ENCODE results near the gene VPS26B. TPM values are rescaled to one million over a fixed set of nuclear protein-coding genes. Genes with fewer than 3 reads are reported as not detected.
"Not testable (repeated sequence)": the region's sequence is repeated elsewhere in the genome, so short reads cannot be mapped to it uniquely, and the experiment has no call there.

The VPS26B gene
- 10 to 100 TPM; 33.5 to 35.5 TPM for total RNA-seq

DNA sequence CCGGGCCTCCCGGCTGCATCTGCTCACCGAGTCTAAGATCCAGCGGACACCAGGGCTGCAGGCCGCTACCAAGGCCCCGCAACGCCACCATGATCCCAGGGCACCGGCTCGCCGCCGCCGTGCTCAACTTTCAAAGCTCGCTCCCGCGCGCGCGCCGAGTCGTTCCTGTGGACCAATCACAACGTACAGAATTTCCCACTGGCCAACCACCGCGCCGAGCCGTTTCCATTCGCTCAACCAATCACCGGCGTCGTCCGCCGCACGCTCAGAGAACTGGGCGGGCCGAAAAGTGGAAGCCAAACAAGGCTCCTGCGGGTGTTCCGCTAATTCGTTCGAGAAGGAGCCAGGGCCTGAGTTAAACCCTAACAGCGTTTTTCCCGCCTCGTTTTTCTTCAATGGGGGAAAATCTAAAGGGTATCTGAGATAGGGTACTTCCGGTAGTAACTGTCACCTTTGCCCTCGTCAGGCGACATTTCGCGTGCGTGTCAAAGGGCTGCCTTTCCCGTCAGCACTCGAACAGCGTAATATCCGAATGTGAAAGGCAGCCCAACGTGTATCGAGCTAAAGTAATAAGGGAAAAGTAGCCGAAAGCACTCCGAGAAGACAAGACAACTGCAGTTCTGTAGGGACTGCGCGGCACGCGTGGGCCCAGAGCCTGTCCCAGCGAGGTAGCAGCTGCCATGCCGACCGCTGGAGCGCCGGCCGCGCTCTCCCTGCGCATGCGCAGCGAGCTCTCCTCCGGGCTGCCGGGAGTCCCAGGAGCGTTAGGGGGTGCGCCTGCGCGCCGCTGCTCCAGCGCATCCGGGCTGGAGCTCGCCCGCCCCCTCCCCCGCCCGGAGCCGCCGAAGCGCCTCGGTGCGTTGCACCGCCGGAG lies at the start of gene VPS26B, which contains the start of gene NCAPD3:
TSS of gene VPS26B (plus strand) at position 836 of the 874 bp plus-strand sequence. CDS start 452 bp downstream, outside the sequence.
TSS of gene NCAPD3 (minus strand) at position 132 of the 874 bp plus-strand sequence. CDS start at position 91, 41 bp downstream.
- ChIA-PET POLR2A (interaction anchor here (0.6 to 2.4 kb wide), 8 partner anchors 8 to 296 kb away, joined by 3 to 20 read pairs (median 4); partner anchors contain the start of genes ACAD8, GLB1L3 and THYN1), CTCF (interaction anchor here (1.1 to 2.4 kb wide), 3 partner anchors 21 to 174 kb away, joined by 3 to 7 read pairs (median 5); partner anchors contain the start of gene GLB1L3)

DNA sequence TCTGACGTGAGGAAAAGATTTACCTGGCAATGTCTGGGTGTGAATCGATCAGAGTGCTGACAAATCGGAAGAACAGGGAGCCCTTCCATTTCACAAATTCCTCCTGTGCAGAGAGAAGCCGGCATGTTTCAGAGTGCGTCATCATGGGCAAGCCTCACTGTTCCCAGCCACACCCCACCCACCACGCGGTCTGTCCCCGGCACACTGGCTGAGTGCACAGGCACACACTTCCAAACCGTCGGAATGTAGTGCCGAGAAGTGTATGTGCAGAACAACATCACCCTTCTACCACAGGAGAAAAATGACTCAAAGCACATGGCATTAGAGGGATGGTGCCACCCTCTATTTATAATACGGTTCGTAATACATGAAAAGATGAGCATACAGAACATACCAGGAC lies 48.2 kb upstream of the VPS26B start:
- CTCF ChIA-PET: no interaction called here

DNA sequence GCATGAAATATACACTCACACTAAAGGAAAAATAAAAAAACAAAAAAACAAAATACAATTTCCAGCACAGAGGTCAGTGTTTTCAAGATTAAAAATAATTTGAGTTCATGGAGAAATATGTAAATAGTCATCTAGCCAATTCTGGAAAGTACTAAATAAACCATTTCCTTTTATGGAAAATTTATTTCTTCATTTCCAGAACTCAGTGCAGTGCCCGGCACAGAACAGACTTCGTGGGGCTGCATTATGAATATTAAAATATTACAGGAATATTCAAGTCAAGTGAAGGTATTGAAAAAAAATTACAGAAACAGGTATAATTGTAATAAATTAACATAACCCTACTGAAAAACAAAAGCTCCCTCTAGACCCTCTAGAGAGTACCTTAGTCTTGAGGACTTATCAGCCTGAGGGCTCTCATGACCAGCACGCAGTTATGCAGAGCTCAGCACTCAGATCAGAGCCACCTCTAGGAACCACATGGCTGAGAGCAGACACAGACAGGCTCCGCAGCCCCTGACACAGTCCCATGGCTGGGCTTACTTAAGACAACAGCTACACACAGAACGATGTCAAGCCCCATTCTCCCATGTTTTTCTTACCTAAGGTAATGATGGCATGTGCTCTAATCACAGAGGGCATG lies 46.3 kb upstream of the VPS26B start:
- CTCF ChIA-PET: interaction anchor here (0.5 kb wide), 1 partner anchor 29 kb away, joined by 5 read pairs; no protein-coding TSS in a partner anchor
- POLR2A ChIA-PET: no interaction called here

More for the DNA sequence above, 48.2 kb upstream of the VPS26B start:
- POLR2A ChIA-PET: no interaction called here

DNA sequence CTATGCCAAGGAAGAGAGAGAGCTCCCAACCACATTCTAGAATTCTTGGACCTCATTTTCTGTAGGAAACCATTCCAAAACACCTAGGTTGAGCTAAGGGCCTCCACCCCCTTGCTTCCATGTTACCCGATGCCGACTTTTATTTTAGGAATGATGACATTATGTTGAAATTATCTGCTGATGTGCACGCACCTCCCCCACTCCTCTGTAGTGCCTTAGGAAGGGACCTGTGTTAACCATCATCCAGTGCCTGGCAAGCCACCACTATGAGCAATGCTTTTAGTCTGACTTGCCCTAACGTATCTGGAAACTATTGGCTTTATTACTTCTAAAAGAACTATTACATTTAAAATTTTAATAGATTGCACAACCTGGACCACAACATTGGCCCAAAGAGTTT lies 42.8 kb upstream of the VPS26B start:
- POLR2A ChIA-PET: no interaction called here
- CTCF ChIA-PET: no interaction called here

DNA sequence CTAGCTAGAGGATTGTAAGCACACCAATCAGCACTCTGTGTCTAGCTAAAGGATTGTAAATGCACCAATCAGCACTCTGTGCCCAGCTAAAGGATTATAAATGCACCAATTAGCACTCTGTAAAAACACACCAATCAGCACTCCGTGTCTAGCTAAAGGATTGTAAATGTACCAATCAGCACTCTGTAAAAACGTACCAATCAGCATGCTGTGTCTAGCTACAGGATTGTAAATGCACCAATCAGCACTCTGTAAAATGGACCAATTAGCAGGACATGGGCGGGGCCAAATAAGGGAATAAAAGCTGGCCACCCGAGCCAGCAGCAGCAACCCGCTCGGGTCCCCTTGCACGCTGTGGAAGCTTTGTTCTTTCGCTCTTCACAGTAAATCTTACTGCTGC lies 36.4 kb upstream of the VPS26B start:
- POLR2A ChIA-PET, CTCF ChIA-PET: not testable (repeated sequence)

DNA sequence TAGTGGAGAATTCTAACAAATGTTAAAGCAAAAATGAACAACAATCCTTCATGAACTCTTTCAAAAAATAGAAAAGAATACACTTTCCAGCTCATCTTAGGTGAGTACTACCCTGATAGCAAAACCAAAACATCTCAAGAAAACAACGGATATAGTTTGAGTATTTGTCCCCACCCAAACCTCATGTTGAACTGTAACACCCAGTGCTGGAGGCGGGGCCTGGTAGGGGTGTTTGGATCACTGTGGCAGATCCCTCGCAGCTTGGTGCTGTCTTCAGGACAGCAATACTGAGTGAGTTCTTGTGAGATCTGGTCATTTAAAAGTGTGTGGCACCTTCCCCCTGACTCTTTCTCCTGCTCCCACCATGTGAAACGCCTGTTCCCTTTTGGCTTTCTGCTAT lies 27.7 kb upstream of the VPS26B start:
- ChIA-PET POLR2A (no interaction called here), CTCF (interaction anchor here (0.7 kb wide), 1 partner anchor 48 kb away, joined by 4 read pairs; no protein-coding TSS in a partner anchor)

DNA sequence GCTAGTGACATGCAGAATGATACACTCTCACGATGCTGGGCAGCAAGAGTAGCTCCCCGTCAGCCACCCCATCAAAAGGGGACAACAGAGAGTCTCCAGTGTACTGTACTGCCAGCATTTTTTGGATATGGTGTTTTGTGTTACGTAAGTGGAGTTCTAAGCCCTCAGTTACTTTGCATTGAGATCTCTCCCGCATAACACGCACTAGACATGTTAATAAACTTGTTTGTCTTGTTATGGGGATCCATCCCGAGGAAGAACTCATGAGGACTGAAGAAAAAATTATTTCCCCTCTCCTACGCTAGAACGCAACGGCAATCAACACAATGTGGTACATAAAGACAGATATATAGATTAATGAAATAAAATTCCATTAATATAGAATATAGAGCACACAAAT lies 24.9 kb upstream of the VPS26B start:
- ChIA-PET POLR2A (no interaction called here), CTCF (no interaction called here)

DNA sequence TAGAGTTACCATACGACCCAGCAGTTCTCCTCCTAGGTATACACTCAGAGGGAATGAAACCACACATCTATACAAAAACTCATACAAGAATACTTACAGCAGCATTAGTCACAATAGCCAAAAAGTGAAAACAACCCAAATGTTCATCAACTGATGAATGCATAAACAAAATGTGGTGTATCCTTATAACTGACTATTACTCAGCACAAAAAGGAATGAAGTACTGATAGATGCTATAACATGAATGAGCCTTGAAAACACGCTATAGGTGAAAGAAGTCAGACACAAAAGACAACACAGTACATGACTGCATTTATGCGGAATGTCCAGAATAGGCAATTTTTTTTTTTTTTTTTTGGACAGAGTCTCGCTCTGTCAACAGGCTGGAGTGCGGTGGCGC lies 23.8 kb upstream of the VPS26B start:
- CTCF ChIA-PET: no interaction called here
- POLR2A ChIA-PET: no interaction called here

DNA sequence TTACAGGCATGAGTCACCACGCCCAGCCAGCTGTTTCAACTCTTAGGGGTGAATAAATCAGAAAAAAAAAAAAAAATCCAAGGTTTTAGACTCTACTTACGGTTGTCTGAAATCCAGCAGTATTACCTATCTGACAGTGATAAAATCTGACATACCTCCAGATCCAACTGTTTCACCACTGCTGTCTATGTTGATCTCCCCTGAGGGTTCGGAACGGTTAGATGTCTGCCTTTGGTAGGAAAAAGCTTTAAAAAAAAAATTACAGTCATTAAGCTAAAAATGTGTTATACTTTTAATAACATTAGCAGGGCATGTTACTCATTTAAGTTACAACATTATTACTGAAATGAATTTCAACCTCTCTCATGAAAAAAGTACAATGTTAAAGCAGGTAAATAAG lies 21.8 kb upstream of the VPS26B start:
- ChIA-PET POLR2A (interaction anchor here (0.7 kb wide), 1 partner anchor 41 kb away, joined by 4 read pairs; no protein-coding TSS in a partner anchor), CTCF (interaction anchor here (0.8 kb wide), 1 partner anchor 9 kb away, joined by 3 read pairs; no protein-coding TSS in a partner anchor)

DNA sequence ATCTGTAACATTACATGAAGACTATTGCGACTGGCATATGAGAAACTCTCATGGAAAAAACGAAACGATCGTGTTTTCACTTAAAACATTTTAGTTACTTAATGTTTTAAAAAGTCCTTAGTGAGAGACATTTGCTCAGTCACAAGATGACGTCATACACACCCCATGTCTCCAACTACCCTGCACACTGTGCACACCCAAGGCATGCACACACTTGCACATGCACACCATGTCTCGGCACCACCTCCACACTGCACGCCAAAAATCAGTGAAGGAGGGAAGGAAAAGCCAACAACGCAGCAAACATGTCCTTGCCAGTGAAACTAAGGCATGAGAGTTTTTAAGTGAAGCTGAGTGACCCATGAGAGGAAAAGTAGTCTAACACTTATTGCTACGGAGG lies 18.7 kb upstream of the VPS26B start:
- POLR2A ChIA-PET: no interaction called here
- CTCF ChIA-PET: interaction anchor here (1.1 kb wide), 1 partner anchor 19 kb away, joined by 4 read pairs; no protein-coding TSS in a partner anchor

DNA sequence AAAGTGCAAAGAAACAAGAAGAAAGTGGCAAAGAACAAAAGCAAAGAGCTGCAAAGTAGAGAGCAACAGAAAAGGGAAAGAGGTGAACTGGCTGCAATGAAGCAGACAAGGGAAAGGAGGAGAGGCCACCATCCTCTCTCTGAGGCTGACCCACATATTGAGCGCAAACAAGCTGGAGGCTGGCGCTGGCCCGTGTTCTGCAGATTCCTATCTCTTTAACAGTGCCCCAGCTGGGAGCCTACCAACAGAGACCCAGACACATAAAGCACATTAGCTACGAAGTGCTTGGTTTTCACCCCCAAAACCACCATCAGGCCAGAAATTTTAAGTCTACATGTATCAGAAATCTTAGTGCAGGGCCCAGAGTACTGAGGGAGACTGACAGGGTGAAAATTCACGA lies 18.3 kb upstream of the VPS26B start:
- ChIA-PET POLR2A (no interaction called here), CTCF (interaction anchor here (1.1 kb wide), 1 partner anchor 20 kb away, joined by 4 read pairs; no protein-coding TSS in a partner anchor)

DNA sequence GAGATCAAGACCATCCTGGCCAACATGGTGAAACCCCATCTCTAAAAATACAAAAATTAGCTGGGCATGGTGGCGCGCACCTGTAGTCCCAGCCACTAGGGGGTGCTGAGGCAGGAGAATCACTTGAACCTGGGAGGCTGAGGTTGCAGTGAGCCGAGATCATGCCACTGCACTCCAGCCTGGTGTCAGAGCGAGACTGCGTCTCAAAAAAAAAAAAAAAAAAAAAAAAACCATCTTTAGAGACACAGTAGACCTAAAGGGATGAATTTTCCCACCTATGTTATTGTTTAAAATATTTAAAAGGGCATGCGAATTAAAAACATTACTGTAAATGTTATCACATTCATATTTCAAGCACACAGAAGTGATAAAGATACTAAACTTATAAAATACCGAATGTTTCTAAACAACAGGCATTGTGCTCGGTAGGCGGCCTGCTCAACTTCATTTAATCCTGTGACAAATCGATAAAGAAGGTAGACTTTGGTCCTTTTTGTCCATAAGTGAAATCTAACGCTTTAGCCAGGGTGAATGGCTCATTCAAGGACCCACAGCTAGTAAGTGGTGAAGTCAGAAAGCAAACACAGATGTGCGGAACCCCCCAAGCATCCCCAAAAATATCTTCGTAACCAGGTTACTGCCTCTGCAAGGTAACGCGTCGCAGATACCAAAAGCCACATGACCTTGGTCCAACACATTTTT lies 16.8 kb upstream of the VPS26B start:
- ChIA-PET POLR2A (interaction anchor here (0.6 kb wide), 1 partner anchor 371 kb away, joined by 4 read pairs; no protein-coding TSS in a partner anchor), CTCF (interaction anchor here (0.7 to 0.8 kb wide), 5 partner anchors 30 to 142 kb away, joined by 3 to 5 read pairs (median 5); no protein-coding TSS in a partner anchor)

DNA sequence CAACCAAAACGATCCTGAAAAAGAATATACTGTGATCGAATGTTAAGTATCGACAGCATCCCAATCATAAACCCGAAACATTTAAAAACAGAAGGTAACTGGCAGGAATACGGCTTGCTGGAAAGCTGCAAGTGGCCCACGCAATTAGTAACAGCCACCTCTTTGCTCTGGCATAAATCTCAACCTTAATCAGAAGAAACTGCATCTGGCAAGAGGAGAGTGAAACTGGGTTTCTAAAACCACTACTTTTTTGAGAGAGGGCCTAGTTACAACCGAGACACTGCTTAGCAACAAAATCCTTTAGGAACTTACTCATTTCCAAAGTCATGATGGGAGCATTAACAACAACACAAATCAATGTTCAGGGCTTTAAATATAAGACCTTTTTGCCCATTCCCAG lies 8.6 kb upstream of the VPS26B start:
- ChIA-PET CTCF (no interaction called here), POLR2A (interaction anchor here (1.0 kb wide), 1 partner anchor 9 kb away, joined by 3 read pairs; the partner anchor contains the start of gene VPS26B)

DNA sequence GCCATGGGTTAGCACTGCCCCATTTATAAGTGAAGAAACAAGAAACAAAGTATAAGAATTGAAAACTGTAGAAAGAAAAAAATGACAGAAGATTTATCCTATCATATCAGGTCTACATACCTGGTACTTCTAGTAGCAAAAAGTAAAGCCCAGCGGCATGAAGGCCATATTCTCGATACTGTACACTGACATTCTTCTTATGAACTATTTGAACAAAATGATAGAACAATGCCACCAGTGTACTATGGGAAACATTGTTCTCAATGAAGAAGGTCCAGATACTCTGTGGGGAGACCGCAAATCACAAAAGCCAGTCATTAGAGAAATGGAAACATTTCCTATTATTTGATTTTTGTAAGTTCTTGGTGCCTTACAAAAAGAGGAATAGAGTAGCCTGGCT lies 7.7 kb upstream of the VPS26B start:
- CTCF ChIA-PET: no interaction called here
- POLR2A ChIA-PET: interaction anchor here (1.0 kb wide), 1 partner anchor 8 kb away, joined by 3 read pairs; the partner anchor contains the start of gene VPS26B

DNA sequence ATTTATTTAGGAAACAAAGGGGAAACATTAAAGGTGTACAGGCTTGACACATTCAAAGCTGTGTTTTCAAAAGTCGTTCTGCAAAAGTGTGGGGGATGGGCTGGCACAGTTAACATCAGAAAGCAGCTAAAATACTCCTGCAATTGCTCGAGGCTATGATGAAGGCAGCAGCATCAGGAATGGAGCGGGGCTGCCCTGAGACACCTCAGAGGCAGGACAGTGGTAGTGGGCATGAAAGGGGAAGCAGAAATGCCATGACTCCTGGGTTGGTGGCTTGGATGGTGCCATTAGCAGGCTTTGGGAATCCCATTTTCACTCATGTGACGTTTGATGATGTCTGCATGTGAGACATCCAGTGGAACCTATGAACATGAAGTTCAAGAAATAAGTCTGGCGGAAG lies 1.4 kb upstream of the VPS26B start:
- ChIA-PET POLR2A (interaction anchor here (1.1 to 2.4 kb wide), 4 partner anchors 14 to 53 kb away, joined by 3 to 20 read pairs (median 8); partner anchors contain the start of gene GLB1L3), CTCF (no interaction called here)

DNA sequence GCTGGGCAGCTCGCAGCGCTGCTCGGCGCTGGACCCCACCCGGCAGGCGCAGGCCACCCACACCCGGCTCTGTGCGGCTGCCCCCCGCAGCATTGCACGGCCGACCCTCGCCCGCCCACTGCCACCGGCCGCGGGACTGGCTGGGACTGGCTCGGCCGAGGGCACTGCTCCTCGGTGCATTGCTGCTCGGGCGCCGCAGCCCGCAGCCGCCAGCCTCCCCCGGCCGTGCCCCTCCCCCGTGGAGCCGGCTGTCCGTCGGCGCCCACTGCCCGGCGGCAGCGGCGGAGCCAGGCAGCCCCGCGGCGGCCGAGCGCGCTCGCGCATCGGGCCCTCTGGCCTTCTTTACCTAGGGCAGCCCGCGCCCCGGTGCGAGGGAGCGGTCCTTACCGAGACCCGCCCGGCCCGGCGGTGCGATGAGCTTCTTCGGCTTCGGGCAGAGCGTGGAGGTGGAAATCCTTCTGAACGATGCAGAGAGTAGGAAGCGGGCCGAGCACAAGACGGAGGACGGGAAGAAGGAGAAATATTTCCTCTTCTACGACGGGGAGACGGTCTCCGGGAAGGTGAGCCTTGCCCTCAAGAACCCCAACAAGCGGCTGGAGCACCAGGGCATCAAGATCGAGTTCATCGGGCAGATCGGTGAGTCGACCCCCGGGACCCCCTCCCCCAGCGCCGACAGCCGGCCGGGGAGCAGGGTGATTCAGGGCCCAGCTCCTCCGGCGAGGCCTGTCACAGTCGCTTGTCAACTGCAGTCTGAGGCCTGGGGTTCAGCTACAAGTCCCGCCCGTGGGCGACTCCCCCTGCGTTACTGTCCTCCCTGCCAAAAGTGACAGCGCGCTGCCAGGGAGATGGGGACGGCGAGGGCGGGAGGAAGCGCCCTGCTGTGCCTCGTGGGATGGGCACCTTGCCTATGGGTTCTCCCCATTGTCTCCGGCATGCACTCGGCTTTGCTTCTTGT lies 516 bp downstream of the VPS26B start:
- ChIA-PET CTCF (interaction anchor here (1.1 to 2.4 kb wide), 4 partner anchors 9 to 175 kb away, joined by 3 to 7 read pairs (median 4); partner anchors contain the start of gene GLB1L3), POLR2A (interaction anchor here (0.6 to 2.4 kb wide), 9 partner anchors 9 to 297 kb away, joined by 3 to 20 read pairs (median 3); partner anchors contain the start of genes ACAD8, GLB1L3 and THYN1)

DNA sequence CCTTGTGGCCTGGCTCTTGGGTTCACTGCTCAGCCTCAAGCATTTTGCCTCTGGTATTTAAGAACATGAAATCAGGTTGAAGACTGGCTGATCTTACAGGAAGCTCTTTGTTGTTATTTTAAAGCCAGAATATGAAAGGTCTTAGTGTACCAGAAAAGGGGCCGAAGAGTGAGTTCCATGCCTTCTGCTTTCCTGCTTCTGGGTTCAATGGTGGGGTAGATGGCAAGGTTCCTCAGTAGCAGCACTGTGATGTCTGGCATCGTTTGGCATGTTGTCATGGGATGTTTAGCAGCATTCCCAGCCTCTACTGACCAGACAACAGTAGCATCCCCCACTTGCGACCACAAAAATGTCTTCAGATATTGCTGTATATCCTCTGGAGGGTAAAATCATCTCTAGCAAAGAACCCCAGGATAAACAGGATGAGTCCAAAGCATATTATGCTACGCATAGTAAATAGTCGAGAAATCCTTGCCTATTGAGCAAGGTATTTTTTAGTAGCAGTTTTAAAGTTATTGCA lies 2.4 kb downstream of the VPS26B start:
- POLR2A ChIA-PET: interaction anchor here (0.8 kb wide), 1 partner anchor 22 kb away, joined by 3 read pairs; no protein-coding TSS in a partner anchor
- CTCF ChIA-PET: no interaction called here

DNA sequence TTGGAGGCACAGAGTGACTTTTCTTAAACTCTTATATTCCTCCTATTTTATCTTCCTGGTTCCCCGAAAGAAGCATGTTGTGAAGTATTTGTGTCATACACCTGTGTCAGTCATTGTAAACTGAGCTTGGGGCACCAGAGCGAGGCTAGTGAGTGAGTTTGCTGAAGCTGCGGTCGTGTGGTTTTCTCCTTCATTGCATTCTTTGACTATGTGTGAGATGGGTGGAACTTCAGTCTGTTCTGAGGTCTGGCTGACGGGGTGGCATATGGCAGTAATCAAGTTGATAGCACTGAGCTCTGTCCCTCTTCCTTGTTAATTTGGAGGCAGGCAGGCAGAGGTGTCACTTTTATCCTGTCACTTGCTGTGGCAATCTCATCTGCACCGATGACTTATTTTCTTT lies 4.2 kb downstream of the VPS26B start:
- ChIA-PET CTCF (interaction anchor here (1.0 kb wide), 1 partner anchor 48 kb away, joined by 3 read pairs; no protein-coding TSS in a partner anchor), POLR2A (interaction anchor here (0.6 to 1.2 kb wide), 3 partner anchors 20 to 47 kb away, joined by 3 to 4 read pairs (median 3); partner anchors contain the start of gene GLB1L3)

Data from activated CD8-positive, alpha-beta memory T cell treated with anti-CD3 and anti-CD28 coated beads for 36 hours (primary cell).